Ectodermal cell (in vitro differentiated cells): ENCODE data around the gene SORCS2.

Experiments used
- H3K27ac ChIP-seq: 2 replicates; pipeline ENCODE4 v1.7.0; 2013; ENCODE audit warnings: mild to moderate bottlenecking, low read depth, low read length; ENCODE audit not compliant: insufficient read depth, poor library complexity, severe bottlenecking
- H3K27me3 ChIP-seq: 2 replicates; pipeline ENCODE4 v1.7.0; 2013; ENCODE audit warnings: mild to moderate bottlenecking, low read length; ENCODE audit not compliant: insufficient read depth, control insufficient read depth, poor library complexity, severe bottlenecking
- H3K36me3 ChIP-seq: one replicate; pipeline ENCODE4 v1.7.0; 2013; ENCODE audit warnings: low read length; ENCODE audit not compliant: control insufficient read depth, insufficient read depth
- H3K4me1 ChIP-seq: one replicate; pipeline ENCODE4 v1.7.0; 2013; ENCODE audit warnings: low read length; ENCODE audit not compliant: control insufficient read depth, insufficient read depth
- H3K4me3 ChIP-seq: 2 replicates; pipeline ENCODE4 v1.7.0; 2013; ENCODE audit warnings: low read depth, low read length, control low read depth; ENCODE audit not compliant: insufficient read depth
- H3K9me3 ChIP-seq: 2 replicates; pipeline ENCODE4 v1.7.0; 2013; ENCODE audit warnings: mild to moderate bottlenecking, low read length, moderate library complexity; ENCODE audit not compliant: control insufficient read depth
- WGBS, 2 experiments: methylation state at CpG; one replicate each; pipeline ENCODE4 v1.1.7; 2013; ENCODE audit warnings: missing lambda C conversion rate in 2 of 2; 5-methylcytosine and 5-hydroxymethylcytosine counted together

Gene SORCS2

GRCh38 chr4:7341491-7342222 is 149.3 kb downstream of the SORCS2 start:
- Histone ChIP-seq H3K36me3 (no peaks in the 10 kb centered on the region), H3K4me3 (no peak overlapping the region), H3K27ac (no peak overlapping the region), H3K4me1 (no peaks in the 10 kb centered on the region), H3K9me3 (no peaks in the 10 kb centered on the region), H3K27me3 (no peaks in the 10 kb centered on the region)
- 91 to 93% methylated on average over 6 of the region's 6 CpGs for WGBS, 2 experiments

GRCh38 chr4:7342223-7343080 is 150.1 kb downstream of the SORCS2 start:
- no peaks in the 10 kb centered on the region for H3K27me3 ChIP-seq
- no peaks in the 10 kb centered on the region for H3K36me3 ChIP-seq
- WGBS, 2 experiments: 93 to 94% methylated on average over 21 of the region's 21 CpGs

GRCh38 chr4:7343081-7343655 is 150.8 kb downstream of the SORCS2 start:
- Histone ChIP-seq H3K4me3 (no peak overlapping the region), H3K9me3 (no peaks in the 10 kb centered on the region), H3K27me3 (no peaks in the 10 kb centered on the region), H3K4me1 (no peaks in the 10 kb centered on the region), H3K27ac (no peak overlapping the region), H3K36me3 (no peaks in the 10 kb centered on the region)
- WGBS, 2 experiments: 94% methylated on average over 19 of the region's 19 CpGs

More at GRCh38 chr4:7342223-7343080, 150.1 kb downstream of the SORCS2 start:
- Histone ChIP-seq H3K4me1 (no peaks in the 10 kb centered on the region), H3K4me3 (no peak overlapping the region), H3K9me3 (no peaks in the 10 kb centered on the region), H3K27ac (no peak overlapping the region)

GRCh38 chr4:7343950-7344349 is 151.6 kb downstream of the SORCS2 start:
- no peaks in the 10 kb centered on the region for H3K9me3 ChIP-seq
- H3K4me1 ChIP-seq: no peaks in the 10 kb centered on the region
- no peak overlapping the region for H3K27ac ChIP-seq
- WGBS, 2 experiments: 88 to 92% methylated on average over 8 of the region's 8 CpGs
- no peaks in the 10 kb centered on the region for H3K27me3 ChIP-seq
- no peak overlapping the region for H3K4me3 ChIP-seq
- H3K36me3 ChIP-seq: no peaks in the 10 kb centered on the region

- H3K27me3 ChIP-seq: no peaks in the 10 kb centered on the region
- 84 to 85% methylated on average over 10 of the region's 10 CpGs for WGBS, 2 experiments
- no peak overlapping the region for H3K27ac ChIP-seq
- H3K4me1 ChIP-seq: no peaks in the 10 kb centered on the region
- H3K9me3 ChIP-seq: no peaks in the 10 kb centered on the region
- H3K4me3 ChIP-seq: no peak overlapping the region
- no peaks in the 10 kb centered on the region for H3K36me3 ChIP-seq
Measured at GRCh38 chr4:7344636-7345155, 152.4 kb downstream of the SORCS2 start.

- Histone ChIP-seq H3K27me3 (no peaks in the 10 kb centered on the region), H3K27ac (no peak overlapping the region), H3K4me1 (no peaks in the 10 kb centered on the region), H3K4me3 (no peak overlapping the region), H3K9me3 (no peaks in the 10 kb centered on the region), H3K36me3 (no peaks in the 10 kb centered on the region)
- WGBS, 2 experiments: 85 to 92% methylated on average over 7 of the region's 7 CpGs
Measured at GRCh38 chr4:7347981-7348380, 155.6 kb downstream of the SORCS2 start.

GRCh38 chr4:7348946-7349900 is 156.9 kb downstream of the SORCS2 start:
- Histone ChIP-seq H3K4me3 (no peak overlapping the region), H3K27me3 (no peaks in the 10 kb centered on the region), H3K4me1 (no peaks in the 10 kb centered on the region), H3K36me3 (no peaks in the 10 kb centered on the region), H3K9me3 (no peaks in the 10 kb centered on the region), H3K27ac (no peak overlapping the region)
- 89 to 94% methylated on average over 18 of the region's 18 CpGs for WGBS, 2 experiments

- no peaks in the 10 kb centered on the region for H3K36me3 ChIP-seq
- no peaks in the 10 kb centered on the region for H3K9me3 ChIP-seq
- 93% methylated on average over 6 of the region's 6 CpGs for WGBS, 2 experiments
- no peaks in the 10 kb centered on the region for H3K4me1 ChIP-seq
- no peak overlapping the region for H3K27ac ChIP-seq
- H3K27me3 ChIP-seq: no peaks in the 10 kb centered on the region
- H3K4me3 ChIP-seq: no peak overlapping the region
Measured at GRCh38 chr4:7350396-7350795, 158.1 kb downstream of the SORCS2 start.

- Histone ChIP-seq H3K27me3 (no peaks in the 10 kb centered on the region), H3K4me3 (no peak overlapping the region), H3K36me3 (no peaks in the 10 kb centered on the region), H3K27ac (no peak overlapping the region), H3K9me3 (no peaks in the 10 kb centered on the region), H3K4me1 (no peaks in the 10 kb centered on the region)
- WGBS, 2 experiments: 74 to 77% methylated on average over 12 of the region's 12 CpGs
Measured at GRCh38 chr4:7351014-7351413, 158.7 kb downstream of the SORCS2 start.
